Mucosa of rectum (tissue), 2 donors: Measurements from ENCODE around the gene NOTCH3.

ENCODE experiments used
- H3K27ac ChIP-seq, 2 donors: one replicate each; pipeline ENCODE4 v1.7.0; 2013; ENCODE audit warnings: inconsistent platforms in 2 of 2, low read depth in 2 of 2, low read length in 2 of 2
- H3K27me3 ChIP-seq, 2 donors: one replicate each; pipeline ENCODE4 v1.7.0; 2013; ENCODE audit warnings: low read length in 2 of 2; ENCODE audit not compliant: control insufficient read depth in 2 of 2, insufficient read depth in 2 of 2
- H3K36me3 ChIP-seq, 2 donors: one replicate each; pipeline ENCODE4 v1.7.0; 2013; ENCODE audit warnings: low read length in 2 of 2; ENCODE audit not compliant: control insufficient read depth in 2 of 2, insufficient read depth in 2 of 2
- H3K4me1 ChIP-seq, 2 donors: one replicate each; pipeline ENCODE4 v1.7.0; 2013; ENCODE audit warnings: low read length in 2 of 2, mild to moderate bottlenecking in 1 of 2; ENCODE audit not compliant: control insufficient read depth in 2 of 2, insufficient read depth in 2 of 2
- H3K4me3 ChIP-seq, 2 donors: one replicate each; pipeline ENCODE4 v1.7.0; 2013; ENCODE audit warnings: low read length in 2 of 2
- H3K9ac ChIP-seq, 2 donors: one replicate each; pipeline ENCODE4 v1.7.0; 2013; ENCODE audit warnings: low read length in 2 of 2, low read depth in 1 of 2, mild to moderate bottlenecking in 1 of 2
- H3K9me3 ChIP-seq, 2 donors: one replicate each; pipeline ENCODE4 v1.7.0; 2013; ENCODE audit warnings: low read length in 2 of 2; ENCODE audit not compliant: control insufficient read depth in 2 of 2
- donor health status: healthy.
- donor health status: Normal muscosa, but diverticular disease.

Gene NOTCH3

GRCh38 chr19:15181394-15181793, 19.4 kb downstream of the NOTCH3 start:
- Histone ChIP-seq H3K36me3 (no peaks in the 10 kb centered on the region), H3K4me3 (peak overlapping the region; percentile 45 to 70), H3K9ac (no peak overlapping the region), H3K27me3 (peaks cover 0 to 5% of the 10 kb centered on the region in 2 donors), H3K9me3 (no peaks in the 10 kb centered on the region), H3K4me1 (peaks cover 0 to 5% of the 10 kb centered on the region in 2 donors), H3K27ac (no peak overlapping the region)

GRCh38 chr19:15180451-15181390, 20.1 kb downstream of the NOTCH3 start:
- peaks cover 0 to 5% of the 10 kb centered on the region in 2 donors for H3K27me3 ChIP-seq
- no peaks in the 10 kb centered on the region for H3K9me3 ChIP-seq
- no peak overlapping the region for H3K9ac ChIP-seq
- H3K4me3 ChIP-seq: peak overlapping the region; percentile 45 to 70
- H3K36me3 ChIP-seq: no peaks in the 10 kb centered on the region
- peaks cover 0 to 5% of the 10 kb centered on the region in 2 donors for H3K4me1 ChIP-seq
- H3K27ac ChIP-seq: no peak overlapping the region

DNA sequence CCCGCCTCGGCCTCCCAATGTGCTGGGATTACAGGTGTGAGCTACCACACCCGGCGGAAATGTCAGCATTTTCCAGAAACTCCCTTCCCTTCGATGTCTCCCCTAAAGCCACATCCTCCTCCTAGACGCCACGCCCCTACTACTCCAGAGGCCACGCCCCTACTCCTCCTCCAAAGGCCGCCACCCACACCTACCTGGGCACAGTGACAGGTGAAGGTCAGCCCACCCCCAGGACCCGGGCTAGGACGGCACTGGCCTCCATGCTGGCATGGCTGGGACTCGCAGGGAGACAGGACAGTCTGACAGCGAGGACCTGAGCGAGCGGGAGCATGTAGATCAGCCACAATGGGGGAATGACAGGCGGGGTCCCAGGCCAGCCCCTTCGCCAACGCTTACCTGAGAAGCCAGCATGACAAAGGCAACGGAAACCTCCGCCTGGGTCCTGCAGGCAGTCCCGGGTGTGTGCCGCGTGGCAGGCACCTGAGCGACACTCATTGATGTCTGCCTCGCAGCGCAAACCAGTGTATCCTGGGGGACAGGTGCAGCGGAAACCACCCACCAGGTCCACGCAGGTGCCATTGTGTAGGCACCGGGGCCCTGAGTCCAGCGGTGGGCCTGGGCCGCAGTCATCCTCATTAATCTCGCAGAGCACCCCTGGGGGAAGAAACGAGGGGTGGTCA, 22.0 kb downstream of the NOTCH3 start:
- Histone ChIP-seq H3K9ac (no peak overlapping the region), H3K36me3 (no peaks in the 10 kb centered on the region), H3K4me3 (no peak overlapping the region), H3K27ac (no peak overlapping the region), H3K4me1 (peaks cover 0 to 5% of the 10 kb centered on the region in 2 donors), H3K9me3 (no peaks in the 10 kb centered on the region), H3K27me3 (peaks cover 0 to 5% of the 10 kb centered on the region in 2 donors)

- H3K27ac ChIP-seq: no peak overlapping the region
- no peaks in the 10 kb centered on the region for H3K9me3 ChIP-seq
- H3K4me1 ChIP-seq: peaks cover 0 to 5% of the 10 kb centered on the region in 2 donors
- H3K4me3 ChIP-seq: peak overlapping the region in 1 of 2 donors; percentile 31
- peaks cover 0 to 5% of the 10 kb centered on the region in 2 donors for H3K27me3 ChIP-seq
- no peak overlapping the region for H3K9ac ChIP-seq
- H3K36me3 ChIP-seq: no peaks in the 10 kb centered on the region
Observed at GRCh38 chr19:15177269-15178116, 23.3 kb downstream of the NOTCH3 start.

DNA sequence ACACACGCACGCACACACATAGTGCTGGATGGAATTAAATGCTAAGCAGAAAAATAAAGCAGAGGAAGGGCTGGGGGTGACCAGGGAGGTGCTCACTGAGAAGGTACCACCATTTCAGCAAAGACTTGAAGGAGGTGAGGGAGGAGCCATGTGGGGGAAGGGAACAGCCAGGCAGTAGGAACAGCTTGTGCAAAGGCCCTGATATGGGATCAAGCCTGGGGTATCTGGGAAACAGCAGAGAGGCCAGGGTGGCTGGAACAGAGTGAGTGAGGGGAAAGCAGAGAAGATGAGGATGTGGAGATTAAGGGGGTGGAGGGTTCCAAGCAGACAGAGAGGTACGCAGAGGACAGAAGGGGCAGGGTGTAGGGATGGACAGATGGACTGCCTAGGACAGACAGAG, 25.2 kb downstream of the NOTCH3 start:
- Histone ChIP-seq H3K4me1 (peaks cover 0 to 5% of the 10 kb centered on the region in 2 donors), H3K9me3 (no peaks in the 10 kb centered on the region), H3K27ac (no peak overlapping the region), H3K36me3 (no peaks in the 10 kb centered on the region), H3K27me3 (peaks cover 0 to 2% of the 10 kb centered on the region in 2 donors), H3K4me3 (no peak overlapping the region), H3K9ac (no peak overlapping the region)

GRCh38 chr19:15173746-15174404, 26.9 kb downstream of the NOTCH3 start:
- H3K4me3 ChIP-seq: no peak overlapping the region
- peaks cover 0 to 5% of the 10 kb centered on the region in 2 donors for H3K4me1 ChIP-seq
- H3K9me3 ChIP-seq: no peaks in the 10 kb centered on the region
- H3K36me3 ChIP-seq: no peaks in the 10 kb centered on the region
- H3K9ac ChIP-seq: no peak overlapping the region
- H3K27me3 ChIP-seq: peaks cover 0 to 2% of the 10 kb centered on the region in 2 donors
- no peak overlapping the region for H3K27ac ChIP-seq

DNA sequence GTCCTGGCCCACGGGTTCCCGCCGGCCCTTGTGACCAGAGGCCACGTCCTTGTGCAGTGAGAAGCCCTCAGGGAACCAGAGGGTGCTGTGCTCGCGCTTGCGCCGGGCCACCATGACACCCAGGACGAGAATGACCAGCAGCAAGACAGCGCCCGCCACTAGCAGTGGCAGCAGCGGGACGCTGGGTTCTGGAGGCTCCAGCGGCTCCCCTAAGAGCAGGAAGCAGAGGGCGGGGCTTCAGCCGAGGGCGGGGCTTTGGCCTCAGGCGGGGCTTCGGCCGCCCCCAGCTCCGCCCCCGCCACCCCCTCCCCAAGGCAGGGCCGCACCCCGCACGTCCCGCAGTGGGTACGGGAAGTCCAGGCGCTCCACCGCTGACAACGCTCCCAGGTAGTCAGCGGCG, 30.4 kb downstream of the NOTCH3 start:
- no peaks in the 10 kb centered on the region for H3K36me3 ChIP-seq
- H3K9ac ChIP-seq: no peak overlapping the region
- H3K9me3 ChIP-seq: peaks cover 0 to 4% of the 10 kb centered on the region in 2 donors
- no peak overlapping the region for H3K4me3 ChIP-seq
- H3K27me3 ChIP-seq: no peaks in the 10 kb centered on the region
- no peak overlapping the region for H3K27ac ChIP-seq
- no peaks in the 10 kb centered on the region for H3K4me1 ChIP-seq

DNA sequence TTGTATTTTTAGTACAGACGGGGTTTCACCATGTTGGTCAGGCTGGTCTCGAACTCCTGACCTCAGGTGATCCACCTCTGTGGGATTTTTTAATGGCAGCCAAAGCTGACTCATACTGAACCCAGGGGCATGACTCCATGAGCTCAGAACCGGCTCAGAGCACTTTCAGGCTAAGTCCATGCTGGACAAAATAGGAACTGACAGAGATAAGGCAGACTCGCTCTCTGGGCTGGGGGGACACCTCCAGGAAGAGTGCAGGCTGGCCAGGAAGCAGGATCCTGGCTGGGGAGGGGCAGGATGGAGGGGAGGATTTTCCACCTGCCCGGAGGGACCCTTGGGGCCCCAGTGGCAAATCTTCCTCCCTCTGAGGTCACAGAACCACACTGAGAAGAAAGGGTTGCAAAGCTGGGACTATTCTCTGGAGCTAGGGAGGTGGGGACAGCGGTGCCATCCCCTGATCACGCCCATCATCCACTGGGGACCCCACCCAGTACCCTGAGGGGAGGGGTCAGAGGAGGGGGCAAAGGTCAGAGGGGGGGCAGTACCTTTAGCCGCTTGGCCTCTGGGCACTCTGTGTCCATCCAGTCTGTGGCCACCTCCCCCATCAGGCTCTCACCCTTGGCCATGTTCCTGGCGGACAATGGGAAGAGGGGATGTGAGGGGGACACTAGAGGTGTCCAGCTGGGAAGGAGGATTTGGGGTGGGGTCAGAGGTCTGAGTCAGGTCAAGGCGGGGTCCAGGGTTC, 31.1 kb downstream of the NOTCH3 start:
- no peak overlapping the region for H3K4me3 ChIP-seq
- no peaks in the 10 kb centered on the region for H3K27me3 ChIP-seq
- no peak overlapping the region for H3K27ac ChIP-seq
- no peaks in the 10 kb centered on the region for H3K4me1 ChIP-seq
- H3K9ac ChIP-seq: no peak overlapping the region
- no peaks in the 10 kb centered on the region for H3K36me3 ChIP-seq
- H3K9me3 ChIP-seq: peaks cover 0 to 8% of the 10 kb centered on the region in 2 donors

DNA sequence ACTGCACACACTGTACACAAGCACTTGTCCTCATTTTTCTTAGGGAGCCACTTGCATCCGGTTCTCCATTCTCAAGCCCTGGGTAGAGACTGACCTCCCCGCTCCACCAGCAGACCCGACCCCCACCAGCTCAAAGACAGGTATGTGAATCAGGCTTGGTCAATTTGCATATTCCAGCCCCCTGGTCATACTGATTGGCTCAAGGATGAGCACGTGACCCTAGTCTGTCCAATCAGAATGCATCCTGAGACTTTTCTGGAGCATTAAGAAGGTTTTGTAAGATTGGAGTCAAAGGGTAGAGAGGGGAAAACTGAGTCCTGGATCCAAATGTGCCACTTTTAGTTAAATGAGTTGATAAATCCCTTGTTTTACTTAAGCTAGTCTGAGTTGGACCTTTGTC, 34.1 kb downstream of the NOTCH3 start:
- no peak overlapping the region for H3K9ac ChIP-seq
- no peak overlapping the region for H3K4me3 ChIP-seq
- no peaks in the 10 kb centered on the region for H3K4me1 ChIP-seq
- no peaks in the 10 kb centered on the region for H3K27me3 ChIP-seq
- no peak overlapping the region for H3K27ac ChIP-seq
- H3K36me3 ChIP-seq: no peaks in the 10 kb centered on the region
- peaks cover 0 to 8% of the 10 kb centered on the region in 2 donors for H3K9me3 ChIP-seq
